HG02763 (cell line): ENCODE data around the gene HSFX2.
"Not testable (repeated sequence)": the region's sequence is repeated elsewhere in the genome, so short reads cannot be mapped to it uniquely, and the experiment has no call there.

Source experiments
- ATAC-seq: cut with Tn5 transposase; IDR thresholded peaks from one replicate; pipeline ENCODE4 v1.9.1; 2021; ENCODE audit warnings: mild to moderate bottlenecking, moderate library complexity; ENCODE audit not compliant: unreplicated experiment

Gene HSFX2

DNA sequence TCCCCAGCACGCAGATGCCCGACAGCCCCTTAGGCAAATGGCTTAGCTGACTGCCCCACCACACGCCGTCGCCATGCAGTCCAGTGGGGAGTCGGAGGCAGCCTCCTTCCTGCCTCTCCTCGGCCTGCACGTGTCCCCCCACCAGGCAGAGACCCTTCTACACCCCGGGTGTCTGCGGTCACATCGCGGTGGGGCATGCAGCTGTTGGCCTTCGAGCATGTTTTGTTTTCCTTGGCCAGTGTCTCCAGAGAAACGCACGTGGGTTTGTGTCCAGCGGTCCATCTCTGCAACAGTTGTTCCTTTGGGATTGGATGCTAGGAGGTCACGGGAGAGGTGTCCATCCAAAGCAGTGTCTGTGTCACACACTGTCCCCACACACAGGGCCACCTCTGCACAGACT lies at the start of gene HSFX2:
TSS of gene HSFX2 (minus strand) at position 101 of the 400 bp plus-strand sequence. CDS start 614 bp downstream, outside the sequence.
- ATAC-seq, result not testable (repeated sequence)

DNA sequence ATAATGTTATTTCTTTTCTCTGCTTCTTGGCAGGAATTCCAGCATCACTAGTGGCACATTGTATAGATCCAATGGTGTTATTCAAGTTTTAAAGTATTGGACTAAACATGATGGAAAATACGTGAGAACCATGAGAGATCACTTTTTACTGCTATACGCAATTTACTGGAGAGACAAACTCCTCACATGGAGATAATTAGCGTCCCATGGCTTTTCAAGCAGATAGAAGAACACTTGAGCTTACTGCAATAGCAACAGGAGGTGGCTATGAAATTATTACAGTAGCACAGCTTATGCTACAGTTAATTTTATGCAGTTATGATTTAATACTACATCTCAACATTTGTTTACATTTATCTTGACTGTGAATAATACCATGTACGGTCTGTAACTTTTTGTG lies 48.4 kb upstream of the HSFX2 start:
- no peak for ATAC-seq

- ATAC-seq, result no peak
Measured at GRCh38 chrX:149641835-149642234, 46.7 kb upstream of the HSFX2 start.

DNA sequence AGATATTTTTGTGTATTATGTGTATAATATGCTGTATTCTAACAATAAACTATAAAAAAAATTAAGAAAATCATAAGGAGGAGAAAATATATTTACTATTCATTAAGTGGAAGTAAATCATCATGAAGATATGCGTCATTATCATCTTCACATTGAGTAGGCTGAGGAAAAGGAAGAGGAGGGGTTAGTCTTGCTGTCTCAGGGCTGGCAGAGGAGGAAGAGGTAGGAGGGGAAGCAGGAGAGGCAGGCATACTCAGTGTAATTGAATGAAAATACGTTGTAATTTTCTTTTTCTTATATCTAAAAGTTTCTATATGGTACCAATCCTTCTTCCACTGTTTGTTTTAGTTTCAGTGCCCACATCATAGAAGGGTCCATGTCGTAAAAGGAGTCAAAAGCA lies 46.3 kb upstream of the HSFX2 start:
- ATAC-seq, result no peak

DNA sequence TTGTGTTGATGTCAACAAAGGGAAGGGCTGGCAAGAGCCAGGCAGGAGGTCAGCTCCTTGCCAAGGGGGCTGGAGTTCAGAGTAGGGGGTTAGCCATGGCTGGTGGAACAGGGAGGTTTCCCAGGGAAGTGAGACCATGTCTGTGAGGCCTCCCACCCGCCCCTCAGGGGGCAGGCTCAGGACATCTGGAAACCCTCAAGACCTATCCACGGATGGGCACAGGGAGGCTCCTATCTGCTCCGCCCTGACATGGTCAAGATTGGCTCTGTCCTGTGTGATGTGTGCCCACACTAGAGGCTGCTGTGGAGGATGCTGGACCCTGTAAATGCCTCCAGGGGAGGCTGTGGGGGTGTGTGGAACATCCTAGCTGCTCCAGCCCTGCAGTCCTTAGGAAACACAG lies 44.5 kb upstream of the HSFX2 start:
- ATAC-seq, result no peak

DNA sequence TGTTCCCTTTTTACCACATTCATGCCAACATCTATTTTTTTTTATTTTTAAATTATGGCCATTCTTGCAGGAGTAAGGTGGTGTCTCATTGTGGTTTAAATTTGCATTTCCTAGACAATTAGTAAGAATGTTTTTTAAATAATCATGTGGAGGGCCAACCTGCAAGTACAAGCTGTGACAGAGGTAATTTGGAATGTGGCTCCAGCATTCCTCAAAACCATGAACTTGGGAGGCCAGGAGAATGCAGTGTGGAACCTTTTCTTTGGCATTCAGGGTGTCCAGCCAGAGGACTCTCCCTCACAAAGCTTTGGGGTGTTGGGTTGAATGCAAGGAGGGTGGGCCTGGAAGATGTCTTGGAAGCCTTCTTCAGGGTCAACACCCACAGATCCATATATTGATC lies 43.7 kb upstream of the HSFX2 start:
- ATAC-seq, result no peak

GRCh38 chrX:149633511-149633910 lies 38.4 kb upstream of the HSFX2 start:
- ATAC-seq, result no peak

GRCh38 chrX:149631234-149632165 lies 36.4 kb upstream of the HSFX2 start, which contains the start of gene TMEM185A:
Gene TMEM185A, minus strand, starts transcription at chrX:149631792. Its CDS starts 212 bp downstream, at chrX:149631580.
- peak; percentile 88 for ATAC-seq

DNA sequence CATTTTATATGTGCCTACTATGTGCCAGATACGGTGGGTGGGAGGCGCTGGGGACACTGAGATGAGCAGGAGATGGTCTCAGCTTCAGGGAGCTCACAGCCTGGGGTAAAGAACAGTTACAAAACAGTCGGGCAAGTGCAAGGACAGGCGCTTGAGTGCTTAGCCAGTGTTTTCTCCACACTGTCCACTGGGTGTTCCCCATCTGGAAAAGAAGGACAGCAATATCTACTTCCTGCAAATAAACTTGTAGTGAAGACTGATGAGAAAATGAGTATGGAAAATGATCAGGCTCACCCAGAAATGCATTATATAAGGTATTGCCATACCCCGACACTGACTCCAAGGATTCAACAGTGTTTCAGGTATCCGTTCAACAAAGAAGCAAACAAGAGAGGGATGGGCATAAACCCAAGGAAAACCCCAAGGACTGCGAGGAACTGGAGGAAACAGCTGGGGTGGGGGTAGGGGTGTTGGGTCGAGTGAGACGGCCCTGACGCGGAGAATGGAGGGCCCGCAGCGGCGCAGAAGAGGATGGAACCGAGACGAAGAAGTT lies 35.6 kb upstream of the HSFX2 start:
- ATAC-seq, result no peak

DNA sequence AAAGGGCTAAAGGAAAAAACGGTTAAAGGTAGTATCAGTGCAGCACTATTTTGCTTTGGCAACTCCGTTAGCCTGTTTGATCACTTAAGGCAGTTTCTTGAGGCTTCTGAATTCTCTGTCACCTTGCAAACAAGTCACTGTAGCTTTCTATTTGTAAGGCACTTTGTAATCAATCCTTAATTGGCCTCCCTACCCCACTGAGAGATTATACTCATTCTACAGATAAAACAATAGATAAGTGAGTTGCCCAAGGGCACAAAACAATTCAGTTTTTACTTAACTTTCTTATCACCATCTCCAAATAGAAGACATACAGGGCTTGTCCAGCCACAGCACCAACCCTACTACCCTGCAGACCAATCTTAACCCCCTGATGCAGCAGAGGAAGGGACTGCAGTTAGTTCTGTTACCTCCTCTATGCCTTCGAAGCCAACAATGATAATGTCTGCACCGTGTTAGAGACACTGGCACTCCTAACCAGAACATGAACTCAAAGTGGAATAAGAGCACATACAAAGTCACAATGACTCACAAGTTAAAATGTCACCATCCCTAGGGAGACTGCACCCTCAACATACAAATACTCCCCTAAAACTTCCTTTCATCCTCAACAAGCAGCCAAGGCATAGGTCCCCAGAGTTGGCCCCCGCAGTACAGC lies 34.7 kb upstream of the HSFX2 start:
- no peak for ATAC-seq

GRCh38 chrX:149628768-149629167 lies 33.7 kb upstream of the HSFX2 start:
- no peak for ATAC-seq

DNA sequence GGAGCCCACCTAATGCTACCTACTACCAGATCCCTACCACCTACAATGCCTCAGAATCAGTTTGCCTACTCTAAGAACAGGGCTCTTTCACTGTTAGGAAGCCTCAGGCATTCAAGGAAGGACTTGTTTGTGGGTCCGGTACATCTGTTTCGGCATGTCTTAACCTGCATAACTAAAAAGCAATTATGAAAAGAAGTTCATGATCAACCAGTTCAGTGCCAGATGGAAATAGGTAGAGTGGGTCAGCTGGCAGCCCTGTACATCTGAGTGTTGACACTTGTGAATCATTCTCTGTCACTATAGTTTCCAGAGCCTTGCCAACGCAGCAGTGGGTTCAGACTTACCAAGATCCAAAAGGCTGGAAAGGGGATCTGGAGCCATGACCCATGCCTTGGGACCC lies 33.2 kb upstream of the HSFX2 start:
- ATAC-seq, result no peak

- not testable (repeated sequence) for ATAC-seq
Measured at GRCh38 chrX:149626829-149627228, 31.7 kb upstream of the HSFX2 start.

DNA sequence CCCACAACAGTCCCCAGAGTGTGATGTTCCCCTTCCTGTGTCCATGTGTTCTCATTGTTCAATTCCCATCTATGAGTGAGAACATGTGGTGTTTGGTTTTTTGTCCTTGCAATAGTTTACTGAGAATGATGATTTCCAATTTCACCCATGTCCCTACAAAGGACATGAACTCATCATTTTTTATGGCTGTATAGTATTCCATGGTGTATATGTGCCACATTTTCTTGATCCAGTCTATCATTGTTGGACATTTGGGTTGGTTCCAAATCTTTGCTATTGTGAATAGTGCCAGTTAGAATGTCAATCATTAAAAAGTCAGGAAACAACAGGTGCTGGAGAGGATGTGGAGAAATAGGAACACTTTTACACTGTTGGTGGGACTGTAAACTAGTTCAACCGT lies 24.5 kb upstream of the HSFX2 start:
- not testable (repeated sequence) for ATAC-seq

DNA sequence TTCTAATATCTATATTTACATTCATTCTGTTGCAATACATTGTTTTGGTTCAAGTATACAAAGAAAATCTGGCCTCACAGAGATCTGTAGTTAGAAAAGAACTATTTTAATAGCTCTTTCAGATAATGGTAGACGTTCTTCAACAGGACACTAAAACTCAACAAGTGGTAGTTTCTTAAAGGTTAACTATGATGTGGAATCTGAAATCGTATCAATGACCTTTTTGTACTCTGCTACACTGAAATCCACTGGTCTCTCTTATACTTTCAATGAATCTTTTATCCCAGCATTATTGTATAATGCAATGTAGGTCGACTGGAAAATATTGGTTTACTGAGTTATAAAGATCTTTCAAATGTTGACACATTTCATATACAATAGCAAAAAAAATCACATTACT lies 23.8 kb upstream of the HSFX2 start:
- ATAC-seq, result no peak

DNA sequence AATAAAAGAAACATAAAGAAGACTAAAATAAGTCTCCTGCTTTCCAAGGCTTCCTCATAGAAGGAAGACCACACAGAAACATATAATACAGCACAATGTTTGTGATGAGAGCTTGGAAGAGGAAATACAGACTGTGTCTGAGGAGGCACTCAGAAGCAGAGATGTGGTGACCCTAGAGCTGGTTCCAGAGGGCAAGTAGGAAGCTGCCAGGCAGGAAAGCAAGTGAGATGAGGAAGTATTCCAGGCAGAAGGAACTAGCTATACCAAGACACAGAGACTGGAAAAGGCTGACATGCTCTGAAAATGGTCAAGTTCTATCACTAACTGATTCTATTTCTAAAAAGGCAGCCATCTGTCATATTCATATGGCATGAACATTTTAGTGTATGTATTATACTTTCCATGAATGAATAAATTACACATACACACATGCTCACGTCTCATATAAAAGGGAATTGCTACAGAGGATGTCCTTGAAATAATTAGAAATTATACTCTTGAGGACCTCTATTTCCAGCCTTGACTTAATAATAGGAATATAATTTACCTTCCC lies 16.6 kb upstream of the HSFX2 start:
- ATAC-seq, result no peak

DNA sequence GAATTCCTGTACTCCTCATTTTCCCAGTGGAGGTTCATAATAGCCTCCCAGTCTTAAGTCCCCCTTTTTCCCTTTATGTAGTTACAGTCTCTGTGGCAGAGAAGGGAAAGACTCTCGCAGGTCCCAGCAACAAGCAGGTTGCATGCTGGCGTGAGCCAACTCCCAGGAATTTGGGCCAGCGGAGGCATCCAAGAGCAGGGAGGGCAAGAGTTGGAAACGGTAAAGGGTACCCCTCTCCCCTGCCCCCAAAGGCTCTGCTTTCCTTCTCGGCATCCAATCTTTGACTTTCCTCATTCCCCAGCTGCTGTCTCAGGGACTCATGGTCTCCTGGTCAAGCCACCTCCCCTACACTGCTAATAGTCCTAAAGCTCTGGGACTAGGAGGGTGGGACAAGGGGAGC lies 15.4 kb upstream of the HSFX2 start:
- ATAC-seq, result no peak

GRCh38 chrX:149607699-149608098 lies 12.6 kb upstream of the HSFX2 start:
- ATAC-seq, result no peak

DNA sequence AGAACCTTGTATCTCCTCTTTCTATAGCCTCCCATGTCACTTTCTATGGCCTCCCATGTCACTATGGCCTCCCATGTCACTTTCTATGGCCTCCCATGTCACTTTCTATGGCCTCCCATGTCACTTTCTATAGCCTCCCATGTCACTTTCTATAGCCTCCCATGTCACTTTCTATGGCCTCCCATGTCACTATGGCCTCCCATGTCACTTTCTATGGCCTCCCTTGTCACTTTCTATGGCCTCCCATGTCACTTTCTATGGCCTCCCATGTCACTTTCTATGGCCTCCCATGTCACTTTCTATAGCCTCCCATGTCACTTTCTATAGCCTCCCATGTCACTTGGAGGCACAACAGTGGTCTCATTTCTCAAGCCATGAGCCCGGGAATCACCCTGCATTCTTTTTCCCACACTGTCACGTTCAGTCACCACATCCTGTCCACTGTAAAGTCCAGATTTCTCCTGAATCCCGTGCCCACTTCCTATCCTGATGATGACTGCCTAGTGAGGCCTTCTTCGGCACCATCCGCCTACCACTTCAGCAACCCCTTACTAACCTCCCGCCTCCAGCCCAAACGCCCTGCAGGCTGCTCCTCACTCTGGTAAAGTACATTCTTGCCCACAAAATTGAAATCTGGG lies 10.3 kb upstream of the HSFX2 start:
- ATAC-seq, result not testable (repeated sequence)

- not testable (repeated sequence) for ATAC-seq
Measured at GRCh38 chrX:149598603-149599002, 3.5 kb upstream of the HSFX2 start.

- ATAC-seq, result not testable (repeated sequence)
Measured at GRCh38 chrX:149595943-149596342, 829 bp upstream of the HSFX2 start.
